HCT116 (cell line): ENCODE results near the gene PRKCZ. TPM values are rescaled to one million over a fixed set of nuclear protein-coding genes. Genes with fewer than 3 reads are reported as not detected.
A peak's percentile ranks its signal among the peaks of the same experiment; 100 is the strongest.

ENCODE experiments used
- ATAC-seq: fragments of 200-7000 bp; cut with Tn5 transposase; 2 replicates; pipeline ENCODE4 v1.9.1; 2020; ENCODE audit warnings: mild to moderate bottlenecking, moderate library complexity
- BruUV-seq: library from RNA; stranded (reverse); fragments of 400-500 nt; replicated peaks from 2 replicates; lab custom pipeline; 2021; lab: Mats Ljungman, UMichigan
- CTCF ChIA-PET: fragments of 300-600 bp; sonication (Branson Sonifier 250); formaldehyde crosslinking; loops from one replicate; lab custom pipeline; 2021; ENCODE audit warnings: antibody characterized with exemption; lab: Charles Lee
- POLR2A ChIA-PET: fragments of 300-600, 350-600 bp; sonication (Branson Sonifier 250); formaldehyde crosslinking; loops from one replicate; lab custom pipeline; 2021; ENCODE audit warnings: antibody characterized with exemption; lab: Charles Lee
- RAD21 ChIA-PET, 2 experiments: fragments of 300-600 bp; sonication (Branson Sonifier 250); formaldehyde crosslinking; loops; one replicate each; lab custom pipeline; 2023; ENCODE audit warnings: low total read pairs in 2 of 2; ENCODE audit not compliant: uncharacterized antibody in 2 of 2, unreplicated experiment in 2 of 2, low non-redundant PET in 1 of 2; lab: Charles Lee
- DNase-seq: peaks from one replicate; pipeline ENCODE4 v3.0.0-alpha.2; 2010; ENCODE audit warnings: low read depth, low spot score
- H2AFZ ChIP-seq: fragments of 200-600 bp; shearing (Covaris generic), sonication (generic); 2 replicates; pipeline ENCODE4 v1.6.1; 2017; ENCODE audit warnings: low read depth, mixed run types, mixed read lengths, antibody characterized with exemption, low read length; ENCODE audit not compliant: poor library complexity, severe bottlenecking
- H3K27ac ChIP-seq: 2 replicates; pipeline ENCODE4 v1.5.1; 2012; ENCODE audit warnings: low read depth, low read length
- H3K27me3 ChIP-seq: fragments of 200-600 bp; sonication (generic); 2 replicates; pipeline ENCODE4 v1.6.1; 2016; ENCODE audit warnings: mixed run types, low read length, mixed read lengths; ENCODE audit not compliant: insufficient read depth
- H3K36me3 ChIP-seq, 2 experiments: fragments of 200-500 bp in 1 of 2; fragments of 200-600 bp in 1 of 2; sonication (Bioruptor generic) in 1 of 2; sonication (generic) in 1 of 2; 2 replicates each; pipeline versions ENCODE4 v1.5.1 to v1.6.1; 2014 to 2016; ENCODE audit warnings: low read length in 2 of 2, inconsistent platforms in 1 of 2, mixed read lengths in 1 of 2, mixed run types in 1 of 2; ENCODE audit not compliant: insufficient read depth in 2 of 2, control insufficient read depth in 1 of 2
- H3K4me1 ChIP-seq, 2 experiments: fragments of 200-600 bp in 1 of 2; sonication (generic) in 1 of 2; 2 replicates each; pipeline versions ENCODE4 v1.5.1 to v1.6.1; 2012 to 2017; ENCODE audit warnings: low read length in 2 of 2, inconsistent platforms in 1 of 2, mild to moderate bottlenecking in 1 of 2, mixed read lengths in 1 of 2, mixed run types in 1 of 2, moderate library complexity in 1 of 2; ENCODE audit not compliant: insufficient read depth in 2 of 2, control insufficient read depth in 1 of 2
- H3K4me2 ChIP-seq: fragments of 200-600 bp; sonication (generic); 2 replicates; pipeline ENCODE4 v1.6.1; 2017; ENCODE audit warnings: mixed run types, low read length, mixed read lengths
- H3K4me3 ChIP-seq, 2 experiments: fragments of 200-600 bp in 1 of 2; sonication (generic) in 1 of 2; replicated peaks in 1 of 2; 2 replicates each; pipeline ENCODE4 v1.5.1; 2011 to 2016; ENCODE audit warnings: low read length in 2 of 2, control low read depth in 1 of 2, low read depth in 1 of 2, mild to moderate bottlenecking in 1 of 2, mixed read lengths in 1 of 2, mixed run types in 1 of 2
- H3K79me2 ChIP-seq: fragments of 200-600 bp; sonication (generic); 2 replicates; pipeline ENCODE4 v1.6.1; 2017; ENCODE audit warnings: mild to moderate bottlenecking, mixed run types, low read length, moderate library complexity, mixed read lengths; ENCODE audit not compliant: insufficient read depth
- H3K9ac ChIP-seq: fragments of 200-600 bp; sonication (generic); 2 replicates; pipeline ENCODE4 v1.6.1; 2016; ENCODE audit warnings: low read length, mixed read lengths
- H3K9me2 ChIP-seq: fragments of 200-600 bp; sonication (generic), shearing (Covaris generic); 2 replicates; pipeline ENCODE4 v1.6.1; 2017; ENCODE audit warnings: mixed run types, mild to moderate bottlenecking, moderate library complexity; ENCODE audit not compliant: insufficient read depth
- H3K9me3 ChIP-seq, 2 experiments: fragments of 200-500 bp in 1 of 2; fragments of 200-600 bp in 1 of 2; sonication (Bioruptor generic) in 1 of 2; sonication (generic) in 1 of 2; 2 replicates each; pipeline ENCODE4 v1.6.1; 2014 to 2017; ENCODE audit warnings: low read length in 2 of 2, mixed read lengths in 2 of 2, inconsistent platforms in 1 of 2, low read depth in 1 of 2, mild to moderate bottlenecking in 1 of 2, mixed run types in 1 of 2, moderate library complexity in 1 of 2; ENCODE audit not compliant: control insufficient read depth in 1 of 2, insufficient read depth in 1 of 2
- H4K20me1 ChIP-seq: fragments of 200-600 bp; sonication (generic), shearing (Covaris generic); 2 replicates; pipeline ENCODE4 v1.6.1; 2017; ENCODE audit warnings: mixed run types, mild to moderate bottlenecking, moderate library complexity; ENCODE audit not compliant: insufficient read depth
- CBX3 ChIP-seq: IDR thresholded peaks from 2 replicates; pipeline ENCODE4 v1.6.1; 2012; ENCODE audit warnings: low read depth
- CEBPB ChIP-seq: IDR thresholded peaks from 2 replicates; pipeline ENCODE4 v1.6.1; 2012; ENCODE audit warnings: low read depth
- EGR1 ChIP-seq: IDR thresholded peaks from 2 replicates; pipeline ENCODE4 v1.6.1; 2012; ENCODE audit warnings: low read depth
- EZH2 ChIP-seq: fragments of 200-600 bp; sonication (generic); IDR thresholded peaks from 2 replicates; pipeline ENCODE4 v1.6.1; 2017; ENCODE audit warnings: antibody characterized with exemption, mixed run types
- JUND ChIP-seq: IDR thresholded peaks from 2 replicates; pipeline ENCODE4 v1.6.1; 2012
- RAD21 ChIP-seq: IDR thresholded peaks from 2 replicates; pipeline ENCODE4 v1.6.1; 2012; ENCODE audit warnings: low read depth, mild to moderate bottlenecking
- SP1 ChIP-seq: IDR thresholded peaks from 2 replicates; pipeline ENCODE4 v1.6.1; 2012; ENCODE audit warnings: low read depth
- SRF ChIP-seq: IDR thresholded peaks from 2 replicates; pipeline ENCODE4 v1.6.1; 2012; ENCODE audit warnings: low read depth
- TCF7L2 ChIP-seq: IDR thresholded peaks from 2 replicates; pipeline ENCODE4 v1.7.0; 2011; ENCODE audit warnings: borderline replicate concordance, inconsistent platforms; ENCODE audit not compliant: insufficient read depth, insufficient read length; ENCODE audit errors: extremely low read depth
- ZFX ChIP-seq: fragments of 450-650 bp; IDR thresholded peaks from 2 replicates; pipeline ENCODE4 v1.6.1; 2017
- intact Hi-C: fragments of 100-400 bp; cut with micrococcal nuclease; formaldehyde crosslinking; loops from 2 replicates; pipeline ENCODE4 v1.10.0; 2022
- total RNA-seq: library from RNA; stranded (reverse); gene quantifications from one replicate; pipeline ENCODE4 v1.2.1, GENCODE V29; 2021; ENCODE audit not compliant: unreplicated experiment
- TF ChIP-seq, protein P1 (sequence below): IDR thresholded peaks from 2 replicates; pipeline ENCODE4 v1.6.1; 2012
- TF ChIP-seq, protein P2 (sequence below): IDR thresholded peaks from 2 replicates; pipeline ENCODE4 v1.6.1; 2012

PRKCZ gene
- total RNA-seq, 1 experiment from 2014 or later = 46.8 TPM

DNA sequence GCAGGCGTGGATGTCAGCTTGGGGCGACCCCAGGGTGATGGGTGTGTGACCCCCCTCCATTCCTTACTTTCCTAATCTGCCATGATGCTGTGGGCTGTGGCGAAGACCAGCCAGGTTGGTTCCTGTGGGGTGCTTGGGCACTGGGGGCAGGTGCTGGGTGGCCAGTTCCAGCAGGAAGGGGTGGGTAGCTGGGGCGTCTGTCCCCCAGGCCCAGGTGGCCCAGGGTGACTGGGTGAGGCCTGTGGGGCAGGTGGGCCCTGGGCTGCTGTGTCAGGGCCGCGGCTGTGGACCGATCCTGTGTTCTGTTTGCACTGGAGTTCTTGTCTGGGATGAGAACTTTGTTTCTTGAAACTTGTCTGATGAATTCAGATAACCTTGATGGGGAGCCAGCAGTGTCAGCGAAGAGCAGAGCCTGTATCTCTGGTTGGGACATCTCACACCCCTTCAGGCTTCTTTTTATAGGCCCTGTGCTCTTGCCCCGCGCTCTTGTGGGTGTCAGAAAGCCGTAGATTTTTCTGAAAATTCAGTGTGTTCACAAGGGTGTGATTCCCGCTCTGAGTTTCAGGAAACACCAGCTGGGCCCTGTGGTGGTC, 3.7 kb downstream of the PRKCZ start:
- Histone ChIP-seq H2AFZ (no peak overlapping the region), H3K9me3 (no peaks in the 10 kb centered on the region), H3K79me2 (peaks cover 36% of the 10 kb centered on the region), H3K4me1 (peaks cover 26 to 39% of the 10 kb centered on the region in 2 experiments), H3K4me2 (peak overlapping the region; percentile 90), H3K9ac (no peak overlapping the region), H3K4me3 (no peak overlapping the region), H3K9me2 (no peaks in the 10 kb centered on the region), H3K27ac (peak overlapping the region; percentile 14; the same call in 1 of the 2 replicates), H3K27me3 (no peaks in the 10 kb centered on the region), H3K36me3 (peaks cover 5 to 12% of the 10 kb centered on the region in 2 experiments; a peak in 2 of 4 replicates), H4K20me1 (no peaks in the 10 kb centered on the region)
- RAD21 ChIA-PET = no interaction called here
- BruUV-seq = no TSS peak
- no peak for DNase-seq
- TF ChIP-seq TCF7L2 (no peak), RAD21 (no peak), JUND (no peak), ZFX (no peak), EZH2 (no peak), CEBPB (no peak), SRF (no peak), SP1 (no peak)
- TF ChIP-seq, protein P1, sequence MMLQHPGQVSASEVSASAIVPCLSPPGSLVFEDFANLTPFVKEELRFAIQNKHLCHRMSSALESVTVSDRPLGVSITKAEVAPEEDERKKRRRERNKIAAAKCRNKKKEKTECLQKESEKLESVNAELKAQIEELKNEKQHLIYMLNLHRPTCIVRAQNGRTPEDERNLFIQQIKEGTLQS = no peak
- TF ChIP-seq, protein P2, sequence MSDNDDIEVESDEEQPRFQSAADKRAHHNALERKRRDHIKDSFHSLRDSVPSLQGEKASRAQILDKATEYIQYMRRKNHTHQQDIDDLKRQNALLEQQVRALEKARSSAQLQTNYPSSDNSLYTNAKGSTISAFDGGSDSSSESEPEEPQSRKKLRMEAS = no peak
- POLR2A ChIA-PET = no interaction called here
- CTCF ChIA-PET = no interaction called here
- ATAC-seq = no peak
- intact Hi-C loops = no loop called here

DNA sequence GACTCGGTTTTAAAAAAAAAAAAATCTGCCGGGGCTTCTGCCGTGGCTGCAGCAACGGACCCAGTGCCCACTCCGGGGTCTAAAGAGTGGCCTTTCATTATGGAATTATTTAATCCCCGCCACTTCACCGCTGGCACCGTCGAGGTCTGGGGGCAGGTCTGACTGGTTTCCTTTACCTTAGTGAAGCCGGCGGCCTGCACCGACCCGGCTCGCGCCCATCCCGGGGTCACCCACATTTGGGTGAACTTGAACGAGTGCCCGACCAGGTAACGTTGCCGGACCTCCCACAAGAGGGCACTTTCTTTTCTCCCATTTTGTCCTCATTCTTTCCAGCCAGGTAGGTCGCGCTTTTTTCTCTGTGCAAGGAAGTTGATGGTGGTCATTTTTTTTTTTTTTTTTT, 4.3 kb downstream of the PRKCZ start:
- POLR2A ChIA-PET = no interaction called here
- Histone ChIP-seq H4K20me1 (no peaks in the 10 kb centered on the region), H3K9me2 (no peaks in the 10 kb centered on the region), H3K36me3 (peaks cover 5 to 12% of the 10 kb centered on the region in 2 experiments; a peak in 2 of 4 replicates), H3K79me2 (peaks cover 36% of the 10 kb centered on the region), H3K27ac (no peak overlapping the region), H2AFZ (no peak overlapping the region), H3K4me1 (peaks cover 20 to 32% of the 10 kb centered on the region in 2 experiments)
- RAD21 ChIA-PET = no interaction called here
- CTCF ChIA-PET = no interaction called here
- intact Hi-C loops = no loop called here
- no TSS peak for BruUV-seq
- no peak for TF ChIP-seq EGR1
- no peak for TF ChIP-seq CBX3
- no peak for TF ChIP-seq TCF7L2
- TF ChIP-seq ZFX = no peak
- TF ChIP-seq, all 23 proteins: peak for 0
- no peak overlapping the region for H3K9ac ChIP-seq
- no peak for ATAC-seq
- H3K4me2 ChIP-seq = no peak overlapping the region
- no peaks in the 10 kb centered on the region for H3K9me3 ChIP-seq
- no peak overlapping the region for H3K4me3 ChIP-seq
- no peaks in the 10 kb centered on the region for H3K27me3 ChIP-seq
- DNase-seq = no peak
